ENCODE data around the gene INF2.

GRCh38 chr14:104749111-104749649 is 59.8 kb downstream of the INF2 start:
- TF ChIP-seq CTCF (IDR thresholded peaks at IDR 0.05) (no peak), ZFX (IDR thresholded peaks at IDR 0.05; ENCODE audit: borderline replicate concordance) (no peak)
